ENCODE measurements around the gene SLC47A2.

DNA sequence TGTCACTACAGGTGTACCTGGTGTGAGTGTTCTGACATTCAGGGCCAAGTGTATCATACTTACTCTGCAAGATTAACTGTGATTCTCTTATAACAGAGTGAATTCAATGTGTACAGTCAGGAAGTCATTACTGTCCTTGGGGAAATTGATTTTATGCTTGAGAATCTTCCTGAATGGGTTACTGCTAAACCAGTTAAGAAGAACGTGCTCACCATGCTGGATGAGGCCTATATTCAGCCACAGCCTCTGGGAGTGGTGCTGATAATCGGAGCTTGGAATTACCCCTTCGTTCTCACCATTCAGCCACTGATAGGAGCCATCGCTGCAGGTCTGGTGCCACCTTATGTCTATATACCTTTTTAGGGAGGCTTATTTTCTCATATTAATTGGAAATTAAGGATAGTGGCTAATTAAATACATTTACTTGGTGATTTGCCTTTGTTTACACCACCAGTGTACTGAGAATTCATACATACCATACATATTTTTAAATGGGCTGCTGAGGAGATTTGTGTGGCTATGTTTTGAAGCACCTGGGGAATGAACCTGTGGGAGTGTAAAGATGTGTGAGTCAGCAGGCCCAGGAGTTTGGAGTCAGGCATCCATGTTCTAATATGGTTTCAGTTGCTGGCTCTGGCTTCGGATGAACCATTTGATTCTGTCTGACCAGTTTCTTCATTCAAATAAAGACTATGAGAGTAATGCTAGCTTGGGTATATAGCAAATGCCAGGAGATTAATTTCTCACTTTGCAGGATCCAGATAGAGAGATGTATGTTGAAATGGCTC is 64.7 kb downstream of the SLC47A2 start:
- TF ChIP-seq EZH2 (IDR thresholded peaks at IDR 0.05; ENCODE audit: insufficient read depth, poor library complexity, severe bottlenecking): no peak
- TF ChIP-seq EZH2phosphoT487 (IDR thresholded peaks at IDR 0.05; ENCODE audit: insufficient read depth, low read depth): no peak
